ENCODE data around the gene ANGPT4. TPM values are rescaled to one million over a fixed set of nuclear protein-coding genes. Genes with fewer than 3 reads are reported as not detected.

ANGPT4 gene
- total RNA-seq, 2 experiments from 2014 or later, result not detected

- Histone ChIP-seq H3K27ac (ENCODE audit: low read depth in 1 of 2, low read length in 2 of 2) (no peak overlapping the region), H3K9me3 (ENCODE audit: control insufficient read depth in 1 of 2, insufficient read depth in 1 of 2, low read length in 2 of 2) (no peaks in the 10 kb centered on the region), H3K36me3 (ENCODE audit: insufficient read depth, low read length) (no peaks in the 10 kb centered on the region), H3K4me3 (ENCODE audit: low read length) (no peak overlapping the region), H3K27me3 (ENCODE audit: control insufficient read depth in 1 of 2, insufficient read depth in 2 of 2, low read length in 2 of 2) (no peaks in the 10 kb centered on the region), H3K4me1 (ENCODE audit: insufficient read depth, low read length) (peaks cover 4% of the 10 kb centered on the region)
- CTCF ChIA-PET, result interaction anchor here (1.1 kb wide), 1 partner anchor 392 kb away, joined by 3 read pairs; no protein-coding TSS in a partner anchor
- Mint-ChIP-seq H3K4me1 (ENCODE audit: low read depth) (peaks cover 1% of the 10 kb centered on the region), H3K9me3 (no peaks in the 10 kb centered on the region), H3K4me3 (no peak overlapping the region), H3K27me3 (peaks cover 1% of the 10 kb centered on the region), H3K36me3 (ENCODE audit: low read depth) (no peaks in the 10 kb centered on the region), H3K27ac (no peak overlapping the region)
- no peak for TF ChIP-seq CTCF (IDR thresholded peaks at IDR 0.05)
- POLR2A ChIA-PET, result no interaction called here
- DNase-seq, result no peak
- intact Hi-C loops (cut with DNase I, micrococcal nuclease), result no loop called here
- no peak for ATAC-seq (ENCODE audit: poor library complexity)
Observed at GRCh38 chr20:821046-821730, 94.9 kb downstream of the ANGPT4 start.

GRCh38 chr20:820323-820953 is 95.7 kb downstream of the ANGPT4 start:
- DNase-seq (no peak), ATAC-seq (ENCODE audit: poor library complexity) (no peak)
- no peaks in the 10 kb centered on the region for H3K36me3 ChIP-seq (ENCODE audit: insufficient read depth, low read length)
- Mint-ChIP-seq H3K9me3 (no peaks in the 10 kb centered on the region), H3K36me3 (ENCODE audit: low read depth) (no peaks in the 10 kb centered on the region), H3K4me3 (no peak overlapping the region), H3K27ac (no peak overlapping the region), H3K4me1 (ENCODE audit: low read depth) (peaks cover 4% of the 10 kb centered on the region), H3K27me3 (peaks cover 7% of the 10 kb centered on the region)
- ChIA-PET CTCF (no interaction called here), POLR2A (no interaction called here)
- intact Hi-C loops (cut with DNase I, micrococcal nuclease), result no loop called here
- peak; percentile 13 for TF ChIP-seq CTCF (IDR thresholded peaks at IDR 0.05)
- peaks cover 4% of the 10 kb centered on the region for H3K4me1 ChIP-seq (ENCODE audit: insufficient read depth, low read length)
- H3K27ac ChIP-seq (ENCODE audit: low read depth in 1 of 2, low read length in 2 of 2), result no peak overlapping the region
- H3K9me3 ChIP-seq (ENCODE audit: control insufficient read depth in 1 of 2, insufficient read depth in 1 of 2, low read length in 2 of 2), result no peaks in the 10 kb centered on the region
- H3K27me3 ChIP-seq (ENCODE audit: control insufficient read depth in 1 of 2, insufficient read depth in 2 of 2, low read length in 2 of 2), result no peaks in the 10 kb centered on the region
- H3K4me3 ChIP-seq (ENCODE audit: low read length), result no peak overlapping the region

Other genes with a start within 250 kb of the ANGPT4 start
- gene SCRT2, start 240.5 kb downstream of the ANGPT4 start, total RNA-seq, result not detected
- not detected for gene SLC52A3, start 147.8 kb downstream of the ANGPT4 start, total RNA-seq
- gene FAM110A, start 82.6 kb downstream of the ANGPT4 start, total RNA-seq, result 1 to 10 TPM; 4.5 to 4.8 TPM
- gene RSPO4, start 86.0 kb upstream of the ANGPT4 start, total RNA-seq, result under 1 TPM; 0.14 to 0.25 TPM
- 10 to 100 TPM; 79.9 to 84.2 TPM for gene PSMF1, start 202.3 kb upstream of the ANGPT4 start, total RNA-seq

Data from CD4-positive, alpha-beta T cell (primary cell).